ENCODE results near the gene CD58. TPM values are rescaled to one million over a fixed set of nuclear protein-coding genes. Genes with fewer than 3 reads are reported as not detected.

Gene CD58
- total and polyA plus RNA-seq, 9 of the 15 experiments (the other 6 are each of a cell fraction or from before 2014, with no cell fraction given), result 18.1 to 113 (median 37.4) TPM

DNA sequence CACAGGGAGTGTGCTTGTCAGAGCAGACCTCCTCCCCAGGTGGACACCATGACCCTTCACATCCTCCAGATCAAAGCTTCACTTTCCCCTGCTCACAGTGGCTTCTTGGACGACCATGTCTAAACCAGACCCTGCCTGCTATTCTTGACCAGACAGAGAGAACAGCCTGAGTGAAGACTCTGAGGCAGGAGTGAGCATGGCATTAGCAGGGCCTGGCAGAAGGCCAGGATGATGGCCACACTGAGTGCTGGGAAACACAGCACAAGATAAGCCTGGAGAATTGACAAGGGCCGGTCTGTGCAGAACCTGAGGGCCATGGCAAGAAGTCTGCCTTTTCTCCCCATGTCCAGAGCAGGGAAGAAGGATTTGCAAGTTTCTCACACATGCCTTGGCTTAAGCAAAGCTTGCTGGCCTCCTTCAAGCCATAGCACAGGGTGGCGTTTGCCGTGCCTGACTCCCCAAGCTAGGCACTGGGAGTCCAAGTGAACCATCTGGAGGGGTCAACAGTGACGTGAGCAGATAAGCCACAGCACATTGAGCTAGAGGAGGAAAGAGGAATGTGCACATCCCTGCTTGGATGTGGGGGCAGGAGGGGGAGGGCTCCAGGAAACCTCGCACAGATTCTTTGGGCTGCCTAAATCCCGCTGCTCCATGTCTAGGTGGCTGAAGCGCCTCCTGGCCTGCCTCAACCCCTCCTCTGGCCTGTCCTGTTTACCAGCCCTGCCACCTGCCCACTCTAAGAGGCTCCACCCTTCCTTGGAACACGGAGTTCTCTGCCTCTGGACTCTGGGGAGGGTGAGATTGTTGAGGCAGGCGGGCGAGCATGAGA is 87.1 kb downstream of the CD58 start (continued):
- TF ChIP-seq, protein P1, sequence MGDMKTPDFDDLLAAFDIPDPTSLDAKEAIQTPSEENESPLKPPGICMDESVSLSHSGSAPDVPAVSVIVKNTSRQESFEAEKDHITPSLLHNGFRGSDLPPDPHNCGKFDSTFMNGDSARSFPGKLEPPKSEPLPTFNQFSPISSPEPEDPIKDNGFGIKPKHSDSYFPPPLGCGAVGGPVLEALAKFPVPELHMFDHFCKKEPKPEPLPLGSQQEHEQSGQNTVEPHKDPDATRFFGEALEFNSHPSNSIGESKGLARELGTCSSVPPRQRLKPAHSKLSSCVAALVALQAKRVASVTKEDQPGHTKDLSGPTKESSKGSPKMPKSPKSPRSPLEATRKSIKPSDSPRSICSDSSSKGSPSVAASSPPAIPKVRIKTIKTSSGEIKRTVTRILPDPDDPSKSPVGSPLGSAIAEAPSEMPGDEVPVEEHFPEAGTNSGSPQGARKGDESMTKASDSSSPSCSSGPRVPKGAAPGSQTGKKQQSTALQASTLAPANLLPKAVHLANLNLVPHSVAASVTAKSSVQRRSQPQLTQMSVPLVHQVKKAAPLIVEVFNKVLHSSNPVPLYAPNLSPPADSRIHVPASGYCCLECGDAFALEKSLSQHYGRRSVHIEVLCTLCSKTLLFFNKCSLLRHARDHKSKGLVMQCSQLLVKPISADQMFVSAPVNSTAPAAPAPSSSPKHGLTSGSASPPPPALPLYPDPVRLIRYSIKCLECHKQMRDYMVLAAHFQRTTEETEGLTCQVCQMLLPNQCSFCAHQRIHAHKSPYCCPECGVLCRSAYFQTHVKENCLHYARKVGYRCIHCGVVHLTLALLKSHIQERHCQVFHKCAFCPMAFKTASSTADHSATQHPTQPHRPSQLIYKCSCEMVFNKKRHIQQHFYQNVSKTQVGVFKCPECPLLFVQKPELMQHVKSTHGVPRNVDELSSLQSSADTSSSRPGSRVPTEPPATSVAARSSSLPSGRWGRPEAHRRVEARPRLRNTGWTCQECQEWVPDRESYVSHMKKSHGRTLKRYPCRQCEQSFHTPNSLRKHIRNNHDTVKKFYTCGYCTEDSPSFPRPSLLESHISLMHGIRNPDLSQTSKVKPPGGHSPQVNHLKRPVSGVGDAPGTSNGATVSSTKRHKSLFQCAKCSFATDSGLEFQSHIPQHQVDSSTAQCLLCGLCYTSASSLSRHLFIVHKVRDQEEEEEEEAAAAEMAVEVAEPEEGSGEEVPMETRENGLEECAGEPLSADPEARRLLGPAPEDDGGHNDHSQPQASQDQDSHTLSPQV (IDR thresholded peaks at IDR 0.05), result 0 out of 2 replicates have a peak, but pooled peaks have one; percentile 44
- no peak for TF ChIP-seq XRCC3 (IDR thresholded peaks at IDR 0.05)
- 0 out of 2 replicates have a peak, but pooled peaks have one; percentile 56 for TF ChIP-seq ZKSCAN1 (IDR thresholded peaks at IDR 0.05; ENCODE audit: low read depth, low read length)
- TF ChIP-seq SMC3 (conservative IDR thresholded peaks at IDR 0.05; ENCODE audit: insufficient read depth, low read depth, low read length), result no peak
- no peak for TF ChIP-seq ZNF224 (CRISPR knock-in tag; IDR thresholded peaks at IDR 0.05)
- TF ChIP-seq PML (IDR thresholded peaks at IDR 0.05; ENCODE audit: low read length), result no peak
- TF ChIP-seq CBFA2T3 (IDR thresholded peaks at IDR 0.05), result peak; percentile 71
- TF ChIP-seq ZFP1 (CRISPR knock-in tag; IDR thresholded peaks at IDR 0.05), result no peak
- peak; percentile 21; the same call in 1 of the 2 replicates for TF ChIP-seq CREB1 (IDR thresholded peaks at IDR 0.05)
- no peak for TF ChIP-seq CREB1 (CRISPR knock-in tag; IDR thresholded peaks at IDR 0.05)
- TF ChIP-seq, protein P2, sequence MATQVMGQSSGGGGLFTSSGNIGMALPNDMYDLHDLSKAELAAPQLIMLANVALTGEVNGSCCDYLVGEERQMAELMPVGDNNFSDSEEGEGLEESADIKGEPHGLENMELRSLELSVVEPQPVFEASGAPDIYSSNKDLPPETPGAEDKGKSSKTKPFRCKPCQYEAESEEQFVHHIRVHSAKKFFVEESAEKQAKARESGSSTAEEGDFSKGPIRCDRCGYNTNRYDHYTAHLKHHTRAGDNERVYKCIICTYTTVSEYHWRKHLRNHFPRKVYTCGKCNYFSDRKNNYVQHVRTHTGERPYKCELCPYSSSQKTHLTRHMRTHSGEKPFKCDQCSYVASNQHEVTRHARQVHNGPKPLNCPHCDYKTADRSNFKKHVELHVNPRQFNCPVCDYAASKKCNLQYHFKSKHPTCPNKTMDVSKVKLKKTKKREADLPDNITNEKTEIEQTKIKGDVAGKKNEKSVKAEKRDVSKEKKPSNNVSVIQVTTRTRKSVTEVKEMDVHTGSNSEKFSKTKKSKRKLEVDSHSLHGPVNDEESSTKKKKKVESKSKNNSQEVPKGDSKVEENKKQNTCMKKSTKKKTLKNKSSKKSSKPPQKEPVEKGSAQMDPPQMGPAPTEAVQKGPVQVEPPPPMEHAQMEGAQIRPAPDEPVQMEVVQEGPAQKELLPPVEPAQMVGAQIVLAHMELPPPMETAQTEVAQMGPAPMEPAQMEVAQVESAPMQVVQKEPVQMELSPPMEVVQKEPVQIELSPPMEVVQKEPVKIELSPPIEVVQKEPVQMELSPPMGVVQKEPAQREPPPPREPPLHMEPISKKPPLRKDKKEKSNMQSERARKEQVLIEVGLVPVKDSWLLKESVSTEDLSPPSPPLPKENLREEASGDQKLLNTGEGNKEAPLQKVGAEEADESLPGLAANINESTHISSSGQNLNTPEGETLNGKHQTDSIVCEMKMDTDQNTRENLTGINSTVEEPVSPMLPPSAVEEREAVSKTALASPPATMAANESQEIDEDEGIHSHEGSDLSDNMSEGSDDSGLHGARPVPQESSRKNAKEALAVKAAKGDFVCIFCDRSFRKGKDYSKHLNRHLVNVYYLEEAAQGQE (IDR thresholded peaks at IDR 0.05; ENCODE audit: borderline replicate concordance), result peak; percentile 5; the same call in 1 of the 2 replicates
- TF ChIP-seq, protein P2 (CRISPR knock-in tag; IDR thresholded peaks at IDR 0.05; ENCODE audit: low read depth), result no peak
- TF ChIP-seq SIN3A (IDR thresholded peaks at IDR 0.05; ENCODE audit: borderline replicate concordance in 2 of 2, control insufficient read depth in 1 of 2, low read depth in 2 of 2, low read length in 2 of 2), result no peak
- TF ChIP-seq CBFA2T2 (conservative IDR thresholded peaks at IDR 0.05), result peak; percentile 53
- TF ChIP-seq CREM (IDR thresholded peaks at IDR 0.05; ENCODE audit: low read depth), result peak; percentile 62
